Panc1 (cell line): ENCODE results near the gene PRC1. TPM values are rescaled to one million over a fixed set of nuclear protein-coding genes. Genes with fewer than 3 reads are reported as not detected.

ENCODE experiments used
- ATAC-seq: fragments of 200-7000 bp; cut with Tn5 transposase; 2 replicates; pipeline ENCODE4 v1.9.1; 2020; ENCODE audit warnings: mild to moderate bottlenecking, moderate library complexity
- BruUV-seq: library from RNA; stranded (reverse); fragments of 400-500 nt; replicated peaks from 2 replicates; lab custom pipeline; 2021; lab: Mats Ljungman, UMichigan
- CTCF ChIA-PET: fragments of 300-600 bp; sonication (Branson Sonifier 250); formaldehyde crosslinking; loops from one replicate; lab custom pipeline; 2022; ENCODE audit warnings: antibody characterized with exemption; lab: Charles Lee
- POLR2A ChIA-PET: fragments of 300-600 bp; sonication (Branson Sonifier 250); formaldehyde crosslinking; loops from one replicate; lab custom pipeline; 2022; ENCODE audit warnings: antibody characterized with exemption; lab: Charles Lee
- DNase-seq: peaks from one replicate; pipeline ENCODE4 v3.0.0-alpha.2; 2010; ENCODE audit warnings: low read depth, low spot score
- H3K27ac ChIP-seq: 2 replicates; pipeline ENCODE4 v1.5.1; 2011; ENCODE audit warnings: mild to moderate bottlenecking, low read length, inconsistent platforms
- H3K27me3 ChIP-seq: fragments of 200-500 bp; sonication (Bioruptor generic); 2 replicates; pipeline ENCODE4 v1.6.0; 2014; ENCODE audit warnings: low read length, inconsistent platforms; ENCODE audit not compliant: control insufficient read depth, insufficient read depth
- H3K36me3 ChIP-seq: fragments of 200-500 bp; sonication (Bioruptor generic); 2 replicates; pipeline ENCODE4 v1.5.1; 2014; ENCODE audit warnings: inconsistent platforms, mild to moderate bottlenecking, low read length, moderate library complexity; ENCODE audit not compliant: control insufficient read depth, insufficient read depth
- H3K4me1 ChIP-seq: 2 replicates; pipeline ENCODE4 v1.5.1; 2011; ENCODE audit warnings: inconsistent platforms, mild to moderate bottlenecking, low read length, moderate library complexity; ENCODE audit not compliant: control insufficient read depth, insufficient read depth
- H3K4me3 ChIP-seq, 2 experiments: 2 replicates each; pipeline ENCODE4 v1.5.1; 2011 to 2012; ENCODE audit warnings: low read depth in 2 of 2, low read length in 2 of 2, mild to moderate bottlenecking in 2 of 2, inconsistent platforms in 1 of 2, moderate library complexity in 1 of 2
- H3K9me3 ChIP-seq: fragments of 200-500 bp; sonication (Bioruptor generic); 2 replicates; pipeline ENCODE4 v1.5.1; 2014; ENCODE audit warnings: low read depth, mild to moderate bottlenecking, inconsistent platforms, low read length, moderate library complexity; ENCODE audit not compliant: control insufficient read depth, insufficient read depth
- CTCF ChIP-seq: fragments of 450-650 bp; IDR thresholded peaks from 2 replicates; pipeline ENCODE4 v1.5.1; 2017; ENCODE audit warnings: mild to moderate bottlenecking
- POLR2AphosphoS5 ChIP-seq: IDR thresholded peaks from 2 replicates; pipeline ENCODE4 v1.6.1; 2012; ENCODE audit warnings: mild to moderate bottlenecking, low read depth, low read length, moderate library complexity
- REST ChIP-seq, 2 experiments: IDR thresholded peaks; 2 replicates each; pipeline ENCODE4 v1.6.1; 2011 to 2012; ENCODE audit warnings: low read depth in 2 of 2, control low read depth in 1 of 2, low read length in 1 of 2, mild to moderate bottlenecking in 1 of 2, moderate library complexity in 1 of 2; ENCODE audit not compliant: insufficient read depth in 1 of 2
- SIN3A ChIP-seq: IDR thresholded peaks from 2 replicates; pipeline ENCODE4 v1.6.1; 2012; ENCODE audit warnings: low read depth, mild to moderate bottlenecking, low read length, moderate library complexity, borderline replicate concordance; ENCODE audit not compliant: insufficient read depth
- TCF7L2 ChIP-seq: IDR thresholded peaks from 2 replicates; pipeline ENCODE4 v1.6.1; 2011; ENCODE audit warnings: mild to moderate bottlenecking, low read depth, low read length, inconsistent platforms
- in situ Hi-C: cut with HindIII; loops from 2 replicates; pipeline ENCODE4 v1.10.0; 2016; ENCODE audit warnings: low sequenced_read_pairs, low pct_unique_long_range_greater_than_20kb
- intact Hi-C: fragments of 100-400 bp; cut with micrococcal nuclease; formaldehyde crosslinking; loops from one replicate; pipeline ENCODE4 v1.10.0; 2022; ENCODE audit not compliant: unreplicated experiment
- total RNA-seq: library from RNA; stranded (reverse); gene quantifications from one replicate; pipeline ENCODE4 v1.2.1, GENCODE V29; 2021; ENCODE audit not compliant: unreplicated experiment

Gene PRC1
- total RNA-seq, 1 experiment from 2014 or later: 228 TPM

- Histone ChIP-seq H3K4me3 (no peak overlapping the region), H3K4me1 (peaks cover 14% of the 10 kb centered on the region), H3K27me3 (no peaks in the 10 kb centered on the region), H3K36me3 (peaks cover 6% of the 10 kb centered on the region), H3K27ac (no peak overlapping the region), H3K9me3 (no peaks in the 10 kb centered on the region)
- no TSS peak for BruUV-seq
- CTCF ChIA-PET: no interaction called here
- TF ChIP-seq SIN3A (no peak), TCF7L2 (no peak), REST (IDR thresholded peaks at IDR 0.05; ENCODE audit: insufficient read depth in 1 of 2, low read depth in 2 of 2, low read length in 1 of 2) (no peak), POLR2AphosphoS5 (no peak), CTCF (no peak)
- POLR2A ChIA-PET: no interaction called here
- in situ Hi-C loops (no loop called here), intact Hi-C loops (no loop called here)
- DNase-seq (no peak), ATAC-seq (no peak)
Measured at GRCh38 chr15:90959894-90960293, 34.4 kb downstream of the PRC1 start.

DNA sequence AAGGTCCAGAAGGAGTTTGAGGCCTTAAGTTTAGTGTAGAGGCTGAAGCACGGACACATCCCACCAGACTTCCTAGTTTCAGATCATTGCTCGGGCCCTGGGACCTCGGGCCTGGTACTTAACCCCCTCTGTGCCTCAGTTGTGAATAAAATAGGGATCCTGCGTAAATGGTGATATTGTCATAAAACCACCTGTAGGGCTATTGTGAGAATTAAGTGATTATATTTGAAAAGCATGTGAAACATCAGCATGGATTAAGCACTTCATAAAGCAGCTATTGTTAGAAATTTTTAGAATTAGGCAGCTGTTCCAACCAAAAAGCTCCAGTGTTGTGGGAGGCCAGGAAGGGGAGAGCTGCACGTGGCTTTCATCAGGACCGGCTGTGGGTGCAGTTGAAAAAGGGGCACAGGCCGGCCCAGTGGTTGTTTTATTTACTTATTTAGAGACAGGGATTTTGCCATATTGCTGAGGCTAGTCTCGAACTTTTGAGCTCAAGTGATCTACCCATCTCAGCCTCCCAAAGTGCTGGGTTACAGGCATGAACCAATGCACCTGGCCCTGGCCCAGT is 35.2 kb downstream of the PRC1 start:
- no peaks in the 10 kb centered on the region for H3K27me3 ChIP-seq
- TF ChIP-seq CTCF: no peak
- no peak for TF ChIP-seq SIN3A
- no peak for TF ChIP-seq POLR2AphosphoS5
- TF ChIP-seq TCF7L2: no peak
- TF ChIP-seq REST (IDR thresholded peaks at IDR 0.05; ENCODE audit: insufficient read depth in 1 of 2, low read depth in 2 of 2, low read length in 1 of 2): no peak
- H3K4me1 ChIP-seq: peaks cover 17% of the 10 kb centered on the region
- DNase-seq (no peak), ATAC-seq (no peak)
- intact Hi-C loops: no loop called here
- in situ Hi-C loops: no loop called here
- no TSS peak for BruUV-seq
- POLR2A ChIA-PET: interaction anchor here (0.6 kb wide), 1 partner anchor 138 kb away, joined by 3 read pairs; no protein-coding TSS in a partner anchor
- H3K27ac ChIP-seq: no peak overlapping the region
- CTCF ChIA-PET: interaction anchor here (0.7 kb wide), 1 partner anchor 287 kb away, joined by 3 read pairs; no protein-coding TSS in a partner anchor
- no peak overlapping the region for H3K4me3 ChIP-seq
- H3K36me3 ChIP-seq: peaks cover 2% of the 10 kb centered on the region
- no peaks in the 10 kb centered on the region for H3K9me3 ChIP-seq
